GM21526 (cell line): Measurements from ENCODE around the gene BTBD8.

Experiments
- ATAC-seq: cut with Tn5 transposase; IDR thresholded peaks from one replicate; pipeline ENCODE4 v1.9.1; 2021; ENCODE audit warnings: moderate library complexity; ENCODE audit not compliant: unreplicated experiment, low FRiP score

BTBD8 gene

GRCh38 chr1:92087542-92087941 is 7.4 kb downstream of the BTBD8 start:
- no peak for ATAC-seq

- ATAC-seq = no peak
Observed at GRCh38 chr1:92091625-92092024, 11.5 kb downstream of the BTBD8 start.

DNA sequence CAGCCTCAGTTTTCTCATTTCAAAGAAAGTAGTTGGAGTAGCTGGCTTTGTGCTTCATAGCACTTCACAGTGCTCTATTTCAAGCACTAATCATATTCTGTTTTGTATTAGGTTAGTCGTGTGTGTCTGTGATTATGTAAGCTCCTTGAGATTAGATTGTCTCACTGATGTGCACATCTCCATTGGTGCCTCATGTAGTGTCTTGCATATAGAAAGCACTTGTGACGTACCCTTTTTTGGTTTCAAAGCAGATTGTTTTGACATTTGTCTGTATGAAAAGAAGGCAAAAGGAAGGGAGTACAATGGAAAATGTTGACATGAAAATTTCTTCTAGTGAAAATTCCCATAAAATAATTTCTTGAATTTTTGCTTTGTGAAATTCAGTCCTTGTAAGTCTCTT is 13.9 kb downstream of the BTBD8 start:
- ATAC-seq = no peak

GRCh38 chr1:92094595-92094994 is 14.4 kb downstream of the BTBD8 start:
- ATAC-seq = no peak

DNA sequence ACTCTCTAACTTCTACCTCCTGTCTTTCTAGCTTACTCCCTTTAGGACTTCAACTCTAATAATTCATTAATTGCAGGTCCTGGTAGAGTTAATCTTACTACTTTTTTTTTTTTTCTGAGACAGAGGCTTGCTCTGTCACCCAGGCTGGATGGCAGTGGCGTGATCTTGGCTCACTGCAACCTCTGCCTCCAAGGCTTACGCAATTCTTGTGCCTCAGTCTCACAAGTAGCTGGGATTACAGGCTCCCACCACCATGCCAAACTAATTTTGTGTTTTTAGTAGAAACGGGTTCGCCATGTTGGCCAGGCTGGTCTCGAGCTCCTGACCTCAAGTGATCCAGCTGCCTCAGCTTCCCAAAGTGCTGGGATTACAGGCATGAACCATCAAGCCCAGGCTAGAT is 15.7 kb downstream of the BTBD8 start:
- no peak for ATAC-seq

DNA sequence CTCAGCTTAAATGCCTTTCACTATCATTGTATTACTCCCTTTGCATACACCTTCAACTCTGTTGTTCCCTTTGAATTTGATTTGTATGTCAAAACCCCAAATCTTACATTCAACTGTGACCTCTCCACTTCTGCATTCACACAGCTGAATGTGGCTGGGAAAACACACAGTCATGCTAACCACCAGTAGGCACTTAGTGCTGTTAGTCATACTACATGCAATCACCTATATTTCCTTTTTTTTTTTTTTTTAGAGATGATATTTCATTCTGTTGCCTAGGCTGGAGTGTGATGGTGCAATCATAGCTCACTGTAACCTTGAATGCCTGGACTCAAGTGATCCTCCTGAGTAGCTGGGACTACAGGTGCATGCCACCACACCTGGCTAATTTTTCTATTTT is 16.2 kb downstream of the BTBD8 start:
- ATAC-seq = no peak

GRCh38 chr1:92105546-92106081 is 25.5 kb downstream of the BTBD8 start:
- no peak for ATAC-seq

DNA sequence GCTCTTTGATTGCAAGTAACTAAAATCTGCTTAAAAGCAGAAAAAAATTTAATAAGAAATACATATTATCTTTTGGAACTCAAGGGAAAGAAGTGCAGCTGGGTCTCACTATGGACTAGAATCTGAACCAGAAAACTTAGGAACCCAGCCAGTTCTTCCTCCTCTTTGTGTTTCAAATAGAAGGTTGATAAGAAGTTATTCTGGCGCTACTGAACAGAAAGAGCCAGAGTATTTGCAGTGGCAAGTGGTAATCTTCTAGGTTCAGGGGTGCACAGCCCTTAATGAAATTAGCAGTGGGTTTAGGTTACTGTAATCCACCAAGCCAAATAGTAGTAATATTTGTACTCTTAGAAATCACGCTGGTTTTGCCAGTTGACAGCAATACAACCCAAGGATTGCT is 28.5 kb downstream of the BTBD8 start:
- no peak for ATAC-seq

- no peak for ATAC-seq
Observed at GRCh38 chr1:92117526-92117925, 37.4 kb downstream of the BTBD8 start.

DNA sequence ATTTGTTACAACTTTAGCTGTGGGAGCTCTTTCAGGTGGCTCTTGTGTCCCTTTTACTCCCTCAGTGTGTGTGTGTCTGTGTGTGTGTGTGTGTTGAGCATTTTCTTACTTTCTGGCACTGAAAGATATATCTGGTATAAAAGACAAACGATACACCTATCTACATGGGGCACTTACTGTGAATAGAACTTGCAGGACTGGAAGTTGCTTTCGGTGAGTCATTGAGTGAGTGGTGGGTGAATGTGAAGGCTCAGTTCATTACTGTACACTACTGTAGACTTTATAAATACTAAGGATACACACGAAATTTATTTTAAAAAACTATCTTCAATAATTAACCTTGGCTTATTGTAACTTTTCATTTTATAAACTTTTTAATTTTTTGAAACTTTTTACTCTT is 38.7 kb downstream of the BTBD8 start:
- no peak for ATAC-seq

DNA sequence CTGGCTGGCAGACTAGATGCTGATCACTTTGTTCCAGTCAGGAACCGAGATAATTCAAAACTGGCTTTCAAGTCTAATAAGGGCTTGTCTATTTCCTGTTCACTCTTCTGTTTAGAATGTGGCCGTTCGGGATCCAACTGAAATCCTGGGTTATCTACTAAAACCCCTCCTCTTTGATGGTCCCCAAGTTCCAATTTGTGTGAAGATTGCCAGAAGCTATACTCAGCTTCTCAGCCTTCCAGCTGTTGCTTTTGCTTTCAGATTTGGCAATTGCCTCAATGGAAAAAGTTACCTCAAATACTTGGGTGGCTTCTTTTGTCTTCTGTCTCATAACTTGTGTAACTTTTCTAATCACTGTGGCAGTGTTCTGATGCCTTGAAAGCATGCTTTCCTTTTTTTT is 43.7 kb downstream of the BTBD8 start:
- no peak for ATAC-seq

DNA sequence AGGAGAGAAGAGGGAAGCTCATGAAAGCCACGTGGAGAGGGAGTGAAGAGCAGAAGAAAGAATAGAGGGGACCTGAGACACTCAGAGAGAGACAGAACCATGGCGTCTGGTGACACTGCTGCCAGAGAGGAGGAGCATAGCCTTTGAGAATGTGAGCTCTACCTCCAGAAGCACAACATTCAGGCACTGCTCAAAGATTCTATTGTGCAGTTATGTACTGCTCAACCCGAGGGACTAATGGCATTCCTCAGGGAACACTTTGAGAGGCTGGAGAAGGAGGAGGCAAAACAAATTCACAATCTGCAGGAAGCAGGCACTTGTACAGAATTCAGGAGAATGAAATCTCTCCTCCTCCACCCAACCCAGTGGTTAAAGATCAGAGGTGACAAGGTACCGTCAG is 45.1 kb downstream of the BTBD8 start:
- ATAC-seq = no peak

GRCh38 chr1:92126088-92126487 is 45.9 kb downstream of the BTBD8 start:
- ATAC-seq = no peak

- ATAC-seq = no peak
Observed at GRCh38 chr1:92134331-92134730, 54.2 kb downstream of the BTBD8 start.

- no peak for ATAC-seq
Observed at GRCh38 chr1:92136341-92136740, 56.2 kb downstream of the BTBD8 start.

DNA sequence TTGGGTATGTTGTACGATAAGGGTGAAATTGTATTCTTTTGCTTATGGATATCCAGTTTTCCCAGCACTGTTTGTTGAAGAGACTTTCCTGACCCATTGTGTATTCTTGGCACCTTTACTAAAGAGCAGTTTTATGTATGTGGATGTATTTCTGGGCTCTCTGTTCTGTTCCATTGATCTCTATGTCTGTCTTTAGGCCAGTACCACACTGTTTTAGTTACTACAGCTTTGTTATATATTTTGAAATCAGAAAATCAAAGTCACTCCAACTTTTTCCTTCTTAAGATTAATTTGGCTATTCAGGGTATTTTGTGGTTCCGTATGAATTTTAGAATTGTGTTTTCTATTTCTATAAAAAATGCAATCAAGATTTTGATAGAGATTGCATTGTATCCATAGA is 74.8 kb downstream of the BTBD8 start:
- ATAC-seq = no peak

GRCh38 chr1:92159593-92159992 is 79.4 kb downstream of the BTBD8 start:
- no peak for ATAC-seq

- no peak for ATAC-seq
Observed at GRCh38 chr1:92165389-92165788, 85.2 kb downstream of the BTBD8 start.

GRCh38 chr1:92167151-92167550 is 87.0 kb downstream of the BTBD8 start:
- ATAC-seq = no peak

GRCh38 chr1:92168657-92169056 is 88.5 kb downstream of the BTBD8 start:
- no peak for ATAC-seq

DNA sequence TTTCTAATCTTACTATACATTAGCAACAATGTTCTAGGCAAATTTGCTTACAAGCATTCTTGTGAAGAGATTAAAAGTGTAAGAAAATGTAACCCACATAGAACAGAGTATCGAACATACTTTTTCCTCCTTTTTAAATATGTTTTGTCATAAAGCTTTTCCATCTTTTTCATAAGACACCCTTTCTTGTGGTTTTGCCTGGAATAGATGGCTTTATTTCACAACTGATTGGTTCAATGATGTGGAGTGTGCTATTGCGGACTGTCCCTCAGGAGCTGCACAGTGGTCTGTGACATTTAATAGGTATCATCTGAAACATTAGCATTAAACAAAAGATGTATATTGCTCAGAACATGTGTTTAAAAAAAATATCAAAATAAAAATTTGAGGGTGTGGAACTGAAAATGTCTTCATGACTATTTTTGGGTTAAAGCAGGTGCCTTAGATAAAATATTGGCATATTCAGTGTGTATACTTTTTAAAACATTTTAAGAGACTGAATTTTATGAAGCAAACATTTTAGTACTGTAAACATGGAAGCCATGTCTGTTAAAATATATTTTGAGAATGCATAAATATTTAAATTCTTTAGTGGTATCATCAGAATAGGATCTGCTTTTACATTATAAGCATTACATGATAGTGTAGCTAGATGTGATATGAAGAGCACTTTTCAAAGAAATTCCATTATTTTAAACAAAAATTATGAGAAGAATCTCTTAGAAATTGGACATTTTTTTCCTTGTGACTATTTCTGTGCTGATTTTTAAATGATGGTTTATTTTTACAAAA is 89.3 kb downstream of the BTBD8 start:
- no peak for ATAC-seq

- no peak for ATAC-seq
Observed at GRCh38 chr1:92184632-92185031, 104.5 kb downstream of the BTBD8 start.

DNA sequence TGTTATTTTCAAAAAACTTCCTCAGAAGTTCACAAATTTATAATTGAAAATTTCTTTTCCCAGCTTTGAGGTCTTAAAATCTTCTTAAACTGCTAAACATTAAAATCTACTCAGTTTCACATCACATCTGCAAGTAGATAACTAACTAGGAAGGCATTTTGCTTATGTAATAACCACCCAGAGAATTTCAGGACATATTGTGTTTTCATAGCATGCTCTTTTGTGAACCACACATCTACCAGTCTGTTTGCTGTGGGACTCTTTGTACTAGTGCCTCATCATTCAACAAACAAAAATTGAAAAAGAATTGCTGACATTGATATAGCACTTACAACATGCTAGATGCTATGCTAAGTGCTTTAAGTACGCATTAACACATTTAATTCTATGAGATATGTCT is 105.9 kb downstream of the BTBD8 start:
- no peak for ATAC-seq
